SK-N-DZ (cell line): ENCODE measurements around the gene ACBD6.
A peak's percentile ranks its signal among the peaks of the same experiment; 100 is the strongest.
"Not testable (repeated sequence)": the region's sequence is repeated elsewhere in the genome, so short reads cannot be mapped to it uniquely, and the experiment has no call there.

Experiments
- DNase-seq: peaks from one replicate; pipeline ENCODE4 v3.0.0-alpha.2; 2015; ENCODE audit warnings: low spot score

The ACBD6 gene

DNA sequence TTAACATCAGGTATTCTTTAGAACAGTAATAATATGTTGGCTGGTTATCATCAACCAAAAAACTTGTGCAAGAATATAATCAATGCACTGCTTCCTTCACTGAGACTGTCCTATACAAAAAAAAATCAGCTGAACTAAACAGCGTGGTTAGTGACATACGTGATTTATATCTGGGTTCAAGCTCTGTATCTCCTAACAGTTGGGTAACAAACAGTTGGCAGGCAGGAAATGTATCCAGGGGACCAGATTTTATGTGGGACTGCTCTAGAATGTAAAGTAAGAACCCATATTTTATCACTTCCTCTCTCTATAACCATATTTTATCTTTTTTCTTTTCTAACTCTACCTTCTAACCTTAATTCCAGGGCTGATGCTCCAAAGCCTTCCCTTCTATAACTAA, 8.0 kb downstream of the ACBD6 start:
- no peak for DNase-seq

DNA sequence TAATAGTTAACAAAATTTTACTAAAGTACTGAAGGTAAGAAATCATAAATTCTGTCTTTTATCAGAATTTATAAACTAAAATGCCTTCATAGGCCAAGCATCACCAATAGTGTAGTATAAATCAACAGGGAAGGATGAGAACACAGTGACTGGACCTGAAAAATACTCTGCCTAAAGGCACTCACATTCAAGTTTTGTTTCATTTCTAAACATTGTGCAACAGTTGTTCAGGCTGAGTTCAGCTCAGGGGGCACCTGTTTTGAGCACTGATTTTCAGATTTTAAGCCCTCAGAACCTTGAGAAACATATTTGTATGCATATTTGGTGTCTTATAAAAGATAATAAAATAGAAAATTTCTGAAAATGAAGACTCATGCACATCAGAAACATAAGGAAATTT, 12.4 kb downstream of the ACBD6 start:
- DNase-seq = no peak

DNA sequence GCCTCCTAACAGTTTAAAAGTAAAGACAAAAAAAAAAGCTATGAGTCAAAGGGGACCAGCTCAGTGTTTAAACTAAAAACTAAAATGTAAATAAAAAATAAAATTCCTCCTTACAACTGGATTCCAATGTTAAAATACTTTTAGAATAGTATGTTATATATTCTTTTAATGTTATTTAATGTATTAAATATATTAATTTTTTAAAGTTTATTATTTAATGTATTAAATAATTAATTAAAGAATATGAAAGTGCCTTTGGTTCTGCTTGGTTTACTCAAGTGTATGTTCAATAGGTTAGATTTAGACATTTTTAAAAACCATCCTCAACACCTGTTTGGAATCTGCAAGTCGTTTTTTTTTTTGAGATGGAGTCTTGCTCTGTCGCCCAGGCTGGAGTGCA, 13.1 kb downstream of the ACBD6 start:
- no peak for DNase-seq

GRCh38 chr1:180488661-180489060, 13.7 kb downstream of the ACBD6 start:
- DNase-seq = no peak

- DNase-seq = peak; percentile 54
These were observed 16.3 kb downstream of the ACBD6 start for GRCh38 chr1:180486092-180486491.

DNA sequence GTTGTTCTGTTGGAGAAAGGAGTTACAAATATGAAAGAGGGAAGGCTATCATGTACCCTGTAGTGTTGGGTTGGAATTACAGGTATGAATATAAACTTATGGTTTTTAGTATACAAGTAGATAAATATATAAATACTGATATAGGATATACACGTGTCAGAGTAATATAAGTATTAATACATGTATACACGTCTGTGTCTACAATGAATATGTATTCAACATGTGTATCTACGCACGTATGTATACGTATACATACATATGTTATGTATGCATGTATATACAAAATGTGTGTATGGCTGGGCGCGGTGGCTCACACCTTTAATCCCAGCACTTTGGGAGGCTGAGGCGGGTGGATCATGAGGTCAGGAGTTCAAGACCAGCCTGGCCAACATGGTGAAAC, 17.9 kb downstream of the ACBD6 start:
- no peak for DNase-seq

- DNase-seq = peak; percentile 48
These were observed 19.7 kb downstream of the ACBD6 start for GRCh38 chr1:180482425-180483275.

DNA sequence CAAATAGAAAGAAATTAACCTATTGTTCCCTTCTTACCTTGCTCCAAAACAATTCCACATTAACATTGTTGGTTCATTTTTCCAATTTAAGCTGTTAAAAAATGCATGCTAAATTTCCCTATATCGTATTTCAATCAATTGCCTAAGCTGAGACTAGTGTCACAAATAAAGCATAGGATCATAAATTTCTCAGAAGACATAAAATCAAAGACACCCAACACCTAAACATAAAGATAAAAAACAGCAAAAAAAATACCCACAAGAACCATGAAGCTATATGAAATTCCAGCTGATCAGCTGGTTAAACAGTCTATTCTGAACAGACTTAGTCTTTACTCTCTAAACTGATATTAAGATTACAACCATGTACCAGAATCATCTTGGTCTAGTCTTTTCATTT, 32.3 kb downstream of the ACBD6 start:
- DNase-seq = no peak

GRCh38 chr1:180468311-180468710, 34.1 kb downstream of the ACBD6 start:
- no peak for DNase-seq

DNA sequence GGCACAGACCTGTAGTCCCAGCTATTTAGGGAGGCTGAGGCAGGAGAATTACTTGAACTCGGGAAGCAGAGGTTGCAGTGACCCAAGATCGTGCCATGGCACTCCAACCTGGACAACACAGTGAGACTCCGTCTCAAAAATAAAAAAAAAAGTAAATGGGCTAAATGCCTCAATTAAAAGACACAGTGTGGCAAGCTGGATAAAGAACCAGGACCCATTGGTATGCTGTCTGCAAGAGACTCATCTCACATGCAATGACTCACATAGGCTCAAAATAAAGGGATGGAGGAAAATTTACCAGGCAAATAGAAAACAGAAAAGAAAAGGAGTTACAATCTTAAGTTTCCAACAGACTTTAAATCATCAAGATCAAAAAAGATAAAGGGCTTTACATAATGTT, 40.3 kb downstream of the ACBD6 start:
- DNase-seq = no peak

GRCh38 chr1:180461682-180462081, 40.7 kb downstream of the ACBD6 start:
- DNase-seq = not testable (repeated sequence)

- DNase-seq = no peak
These were observed 43.6 kb downstream of the ACBD6 start for GRCh38 chr1:180458807-180459206.

DNA sequence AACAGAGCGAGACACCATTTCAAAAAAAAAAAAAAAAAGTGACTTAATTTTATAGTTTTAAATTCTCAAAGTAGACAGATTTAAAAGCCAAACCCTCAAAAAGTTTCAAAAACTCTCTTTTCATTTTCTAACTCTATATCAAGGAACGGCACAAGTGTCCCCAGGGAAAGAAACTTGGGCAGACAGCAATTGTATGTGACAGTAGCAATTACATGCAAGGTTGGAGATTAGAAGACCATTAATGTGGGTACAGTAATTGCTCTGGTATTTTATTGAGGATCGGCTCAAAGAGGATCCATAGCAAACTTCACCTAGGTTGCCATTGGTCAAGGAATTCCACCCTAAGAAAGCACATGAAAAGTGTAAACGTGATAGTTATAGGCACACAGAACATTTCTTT, 46.2 kb downstream of the ACBD6 start:
- DNase-seq = no peak

DNA sequence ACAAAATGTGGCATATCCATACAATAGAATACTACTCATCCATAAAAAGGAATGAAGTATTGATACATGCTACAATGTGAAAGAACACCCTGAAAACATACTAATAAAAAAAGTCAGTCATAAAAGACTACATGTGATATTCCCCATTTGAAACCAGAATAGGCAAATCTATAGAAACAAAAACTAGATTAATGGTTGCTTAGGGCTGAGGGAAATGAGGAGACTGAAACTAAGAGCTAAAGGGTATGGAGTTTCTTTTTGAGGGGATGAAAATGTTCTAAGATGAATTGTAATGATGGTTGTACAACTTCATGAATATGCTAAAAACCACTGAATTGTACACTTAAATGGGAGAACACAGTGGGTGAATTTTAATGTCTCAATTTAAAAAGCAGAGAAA, 50.9 kb downstream of the ACBD6 start:
- DNase-seq = no peak

DNA sequence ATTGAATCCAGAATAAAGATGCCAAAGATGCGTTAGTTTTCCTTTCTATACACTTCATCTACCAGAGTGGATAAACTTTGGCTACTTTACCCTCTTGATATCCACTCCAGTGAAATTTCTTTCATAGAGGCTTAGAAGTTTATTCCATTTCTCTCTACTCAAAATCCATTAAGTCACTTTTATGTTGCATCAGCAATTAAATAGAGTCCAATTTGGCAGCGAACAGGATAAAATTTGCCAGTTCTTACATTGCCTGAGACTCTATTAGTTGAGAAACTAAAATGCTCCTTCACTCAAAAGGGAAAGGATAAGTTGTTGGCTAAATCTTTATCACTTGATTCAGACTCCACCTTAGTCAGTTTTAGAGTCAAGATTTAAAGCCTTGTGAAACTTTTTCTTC, 57.9 kb downstream of the ACBD6 start:
- DNase-seq = no peak

DNA sequence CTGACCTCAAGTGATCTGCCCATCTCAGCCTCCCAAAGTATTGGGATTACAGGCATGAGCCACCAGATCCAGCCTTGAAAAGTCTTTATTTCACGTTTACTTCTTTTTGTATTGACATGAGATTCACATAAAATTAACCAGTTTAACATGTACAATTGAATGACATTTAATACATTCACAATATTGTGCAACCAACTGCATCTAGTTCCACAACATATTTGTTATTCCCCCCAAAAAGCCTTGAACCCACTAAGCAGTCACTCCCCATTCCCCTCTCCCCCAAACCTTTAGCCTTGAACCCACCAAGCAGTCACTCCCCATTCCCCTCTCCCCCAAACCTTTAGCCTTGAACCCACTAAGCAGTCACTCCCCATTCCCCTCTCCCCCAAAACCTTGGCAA, 62.0 kb downstream of the ACBD6 start:
- DNase-seq = no peak

DNA sequence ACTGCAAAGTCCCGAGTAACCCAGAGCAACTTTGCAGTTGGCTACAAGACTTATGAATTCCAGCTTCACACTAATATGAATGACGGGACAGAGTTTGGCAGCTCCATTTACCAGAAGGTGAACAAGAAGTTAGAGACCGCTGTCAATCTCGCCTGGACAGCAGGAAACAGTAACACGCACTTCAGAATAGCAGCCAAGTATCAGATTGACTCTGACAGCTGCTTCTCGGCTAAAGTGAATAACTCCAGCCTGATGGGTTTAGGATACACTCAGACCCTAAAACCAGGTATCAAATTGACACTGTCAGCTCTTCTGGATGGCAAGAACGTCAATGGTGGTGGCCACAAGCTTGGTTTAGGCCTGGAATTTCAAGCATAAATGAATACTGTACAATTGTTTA, 66.8 kb downstream of the ACBD6 start:
- no peak for DNase-seq

- DNase-seq = no peak
These were observed 68.5 kb downstream of the ACBD6 start for GRCh38 chr1:180433873-180434272.

DNA sequence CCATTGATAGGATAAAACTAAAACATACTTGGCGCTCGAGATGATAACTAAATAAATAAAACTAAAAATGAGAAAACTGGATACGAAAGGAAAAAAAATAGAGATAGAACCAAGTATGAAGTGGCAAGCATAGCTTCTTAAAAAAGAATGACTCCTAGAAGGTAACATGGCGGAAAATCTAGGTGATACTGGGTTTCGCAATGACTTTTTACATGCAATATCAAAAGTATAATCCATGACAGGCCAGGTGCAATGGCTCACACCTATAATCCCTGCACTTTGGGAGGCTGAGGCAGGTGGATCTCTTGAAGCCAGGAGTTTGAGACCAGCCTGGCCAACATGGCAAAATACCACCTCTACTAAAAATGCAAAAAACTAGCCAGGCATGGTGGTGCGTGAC, 70.7 kb downstream of the ACBD6 start:
- no peak for DNase-seq

DNA sequence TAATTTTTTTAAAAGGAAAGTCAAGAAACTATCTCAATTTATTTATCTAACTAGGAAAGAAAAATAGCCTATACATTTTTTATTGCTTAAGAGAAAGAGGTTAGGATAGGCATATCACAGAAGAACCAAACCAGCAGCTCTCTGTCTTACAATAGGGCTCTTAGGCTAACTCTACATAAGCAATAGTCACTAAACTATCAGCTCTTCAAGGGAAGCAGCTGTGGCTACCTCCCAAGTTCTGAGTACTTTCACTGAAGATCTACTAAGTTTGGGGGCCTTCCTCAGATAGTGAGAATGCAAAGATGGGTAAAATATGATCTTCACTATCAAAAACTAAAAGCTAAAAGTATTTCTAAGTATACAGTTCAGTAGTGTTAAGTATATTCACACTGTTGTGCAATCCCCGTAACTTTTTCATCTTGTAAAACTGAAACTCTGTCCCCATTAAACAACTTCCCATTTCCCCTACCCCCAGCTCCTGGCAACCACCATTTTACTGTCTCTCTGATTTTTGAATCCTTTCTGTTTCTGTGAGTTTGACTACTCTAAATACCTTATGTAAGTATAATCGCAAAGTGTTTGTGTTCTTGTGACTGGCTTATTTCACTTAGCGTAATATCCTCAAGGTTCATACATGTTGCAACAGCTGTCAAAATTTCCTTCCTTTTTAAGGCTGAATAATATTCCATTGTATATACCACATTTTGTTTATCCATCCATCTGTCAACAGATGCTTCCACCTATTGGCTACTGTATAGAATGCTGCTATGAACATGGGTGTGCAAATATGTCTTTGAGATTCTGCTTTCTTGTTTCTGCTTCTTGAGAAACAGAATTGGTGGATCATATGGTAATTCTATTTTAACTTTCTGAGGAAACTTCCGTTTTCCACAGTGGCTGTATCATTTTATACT, 73.3 kb downstream of the ACBD6 start:
- DNase-seq = no peak

DNA sequence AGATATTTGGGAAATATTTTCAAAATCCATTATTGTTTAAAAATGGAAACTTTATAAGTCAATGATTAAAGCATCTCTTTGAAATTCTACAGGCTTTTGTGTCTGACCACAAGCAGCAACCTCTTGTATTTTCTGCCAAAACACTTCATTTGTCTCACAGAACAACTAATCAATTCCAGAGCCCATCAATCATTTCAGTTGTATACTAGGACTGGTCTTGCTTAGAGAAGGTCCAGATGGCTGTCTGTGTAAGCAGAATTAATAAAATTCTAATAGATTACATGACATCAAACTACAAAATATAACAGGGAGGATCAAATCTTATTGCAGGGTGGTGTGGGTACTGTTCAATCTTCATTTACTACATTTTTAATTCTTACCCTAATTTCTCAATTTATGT, 76.4 kb downstream of the ACBD6 start:
- peak; percentile 4 for DNase-seq

DNA sequence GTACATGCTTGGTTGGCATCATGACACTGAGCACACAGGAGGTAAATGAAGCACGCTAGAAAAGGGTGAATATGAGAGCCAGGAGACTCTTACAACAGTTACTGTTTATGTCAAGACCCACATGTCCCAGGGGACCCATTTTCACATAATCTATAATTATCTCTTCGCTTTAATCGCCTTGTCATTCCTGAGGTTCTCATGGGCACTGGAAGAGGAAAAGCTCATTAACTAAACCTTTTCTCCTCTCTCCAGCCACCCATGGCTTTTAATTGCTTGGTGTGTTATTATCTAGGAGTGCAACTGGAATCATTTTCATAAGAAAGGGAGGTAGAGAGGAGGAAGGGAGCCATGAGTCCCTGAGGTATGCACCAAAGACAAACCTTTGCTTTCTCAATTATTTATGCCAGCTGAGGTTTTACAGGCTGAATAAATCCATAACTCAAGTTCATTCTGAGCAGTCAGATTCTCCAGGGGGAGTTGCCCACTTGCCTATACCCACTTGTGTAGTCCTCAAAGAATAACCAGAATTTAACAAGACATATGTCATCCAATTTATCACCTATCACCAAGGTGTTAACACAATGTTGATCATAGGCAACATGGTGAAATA, 77.4 kb downstream of the ACBD6 start:
- no peak for DNase-seq
